HG02852 (cell line): Measurements from ENCODE around the gene ACO1.

ENCODE experiments used
- ATAC-seq: cut with Tn5 transposase; IDR thresholded peaks from one replicate; pipeline ENCODE4 v1.9.1; 2021; ENCODE audit warnings: mild to moderate bottlenecking, moderate library complexity; ENCODE audit not compliant: unreplicated experiment

ACO1 gene

DNA sequence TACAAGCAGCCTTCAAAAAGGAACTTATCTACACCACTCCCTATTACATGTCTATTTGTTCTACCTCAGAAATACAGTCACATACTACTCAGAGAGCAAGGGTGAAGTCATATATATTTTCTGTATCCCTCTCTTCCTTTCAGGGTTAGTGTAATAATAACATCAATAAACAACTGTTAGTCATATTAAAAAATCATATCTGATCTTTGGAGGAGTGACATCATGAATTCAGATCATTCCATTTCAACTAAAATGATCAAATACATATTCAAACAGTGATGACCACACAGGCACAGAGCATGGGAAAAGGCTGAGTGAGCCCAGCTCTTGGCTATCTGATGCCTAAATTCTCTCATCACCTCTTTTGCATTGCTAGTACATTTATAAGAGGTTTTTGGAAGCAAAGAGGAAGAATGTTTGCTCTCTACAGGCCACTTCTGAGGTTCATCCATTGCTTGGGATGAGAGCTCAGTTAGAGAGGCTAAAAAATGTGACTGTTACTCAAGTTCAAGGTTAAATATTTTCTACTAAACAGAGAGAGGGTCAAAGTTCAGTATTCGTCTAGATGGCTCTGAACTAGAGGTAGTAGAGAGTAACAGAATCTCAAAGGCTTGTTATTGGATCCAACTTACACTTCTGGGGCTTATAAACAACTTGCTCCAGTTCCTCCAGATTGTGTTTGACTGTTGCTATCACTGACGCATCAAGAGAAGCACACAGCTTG, 102.6 kb downstream of the ACO1 start:
- no peak for ATAC-seq

DNA sequence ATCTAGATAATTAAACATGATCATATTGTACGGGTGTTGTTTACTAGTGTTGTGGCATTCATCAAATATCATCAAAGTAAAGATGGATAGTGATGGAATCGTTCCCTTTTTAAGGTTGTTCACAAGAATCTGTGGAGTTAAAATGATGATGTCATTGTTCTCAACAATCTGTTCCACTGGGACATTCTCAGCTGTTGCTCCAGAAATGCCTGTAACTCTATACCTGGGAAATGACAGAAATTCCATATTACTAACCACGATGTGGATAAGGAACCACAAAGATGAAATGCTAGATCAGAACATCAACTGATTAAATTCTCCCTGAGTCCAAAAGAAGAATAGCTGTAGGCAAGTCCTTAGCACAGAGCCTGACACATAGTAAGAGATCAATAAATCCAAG, 103.5 kb downstream of the ACO1 start:
- no peak for ATAC-seq

DNA sequence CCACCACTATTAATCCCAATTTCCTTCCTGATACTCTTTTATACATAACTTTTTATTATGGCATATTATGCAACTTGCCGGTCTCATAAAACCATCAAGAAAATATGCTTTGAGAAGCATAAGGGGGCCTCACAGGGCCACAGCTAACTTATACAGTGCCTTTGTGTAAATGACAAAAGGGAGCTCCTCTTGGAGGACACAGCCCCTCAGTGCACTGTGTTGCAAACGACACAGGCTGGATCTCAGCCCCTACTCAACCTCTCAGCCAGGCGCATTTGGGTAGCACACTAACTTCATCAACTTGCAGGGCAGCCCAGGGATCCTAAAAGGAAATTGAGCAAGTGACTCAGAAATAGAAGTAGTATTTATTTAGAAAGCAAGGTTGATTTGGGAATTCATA, 106.2 kb downstream of the ACO1 start:
- no peak for ATAC-seq

DNA sequence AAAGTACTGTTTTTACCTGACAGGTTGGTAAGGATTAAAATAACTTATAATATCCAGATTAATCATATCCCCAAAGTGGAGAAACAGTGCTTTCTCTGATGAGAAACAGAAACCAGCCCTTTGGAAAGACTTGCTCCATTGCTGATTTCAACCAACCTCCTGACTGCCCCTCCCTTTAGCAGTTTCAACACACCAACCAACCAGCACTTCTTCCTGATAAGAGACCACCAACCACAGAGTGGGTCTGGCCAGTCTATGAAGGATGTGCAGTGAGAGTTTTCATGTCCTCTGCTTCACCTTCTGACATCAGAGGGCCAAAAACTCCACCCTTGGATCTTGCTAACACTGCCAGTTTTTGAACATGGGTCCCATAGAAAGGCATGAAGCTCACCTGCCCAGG, 113.5 kb downstream of the ACO1 start:
- no peak for ATAC-seq

DNA sequence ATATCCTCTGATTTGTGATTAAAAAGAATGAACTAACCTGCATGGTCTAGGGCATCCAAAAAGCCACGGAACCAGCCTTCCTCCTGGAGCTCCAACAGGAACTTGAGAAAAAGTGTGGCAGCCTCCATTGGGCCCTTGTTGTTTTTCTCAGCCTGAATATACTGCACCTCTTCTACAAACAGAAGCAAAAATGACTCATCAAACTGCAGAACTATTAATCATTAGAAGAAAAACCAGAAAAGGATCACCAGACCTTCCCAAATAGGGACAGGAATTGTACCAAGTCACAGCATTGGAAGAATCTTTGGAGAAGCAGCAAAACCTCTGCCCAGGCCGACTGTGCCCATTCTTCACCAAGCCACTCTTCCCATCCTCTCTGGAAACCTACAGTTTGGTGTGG, 116.3 kb downstream of the ACO1 start:
- no peak for ATAC-seq

DNA sequence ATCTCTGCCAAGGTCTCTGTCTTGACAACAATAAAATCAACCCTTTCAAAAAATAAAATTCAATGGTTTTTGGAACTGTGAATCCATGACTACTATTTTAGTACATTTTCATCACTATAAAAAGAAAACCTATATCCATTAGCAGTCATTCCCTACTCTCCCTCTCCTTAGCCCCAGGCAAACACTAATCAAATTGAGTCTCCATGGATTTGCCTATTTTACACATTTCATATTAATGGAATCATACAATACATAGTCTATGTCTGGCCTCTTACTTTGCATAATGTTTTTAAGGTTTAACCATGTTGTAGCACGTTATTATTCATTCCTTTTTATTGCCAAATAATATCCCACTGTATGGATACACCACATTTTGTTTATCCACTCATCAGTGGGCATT, 117.4 kb downstream of the ACO1 start:
- ATAC-seq = no peak

DNA sequence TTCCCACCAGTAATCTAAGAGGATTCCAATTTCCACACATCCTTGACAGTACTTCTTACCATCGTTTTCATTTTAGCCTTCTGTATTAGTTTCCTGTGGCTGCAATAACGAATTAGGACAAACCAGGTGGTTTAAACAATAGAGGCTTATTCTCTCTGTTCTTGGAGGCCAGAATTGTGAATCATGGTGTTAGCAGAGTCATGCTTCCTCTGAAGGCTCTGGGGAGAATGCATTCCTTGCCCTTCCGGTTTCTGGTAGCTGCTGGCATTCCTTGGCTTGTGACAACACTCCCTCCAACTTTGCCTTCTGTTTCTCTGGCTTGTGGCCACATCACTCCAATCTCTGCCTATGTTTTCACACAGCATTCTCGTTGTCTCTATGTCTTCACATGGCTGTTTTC, 118.0 kb downstream of the ACO1 start:
- ATAC-seq = no peak

DNA sequence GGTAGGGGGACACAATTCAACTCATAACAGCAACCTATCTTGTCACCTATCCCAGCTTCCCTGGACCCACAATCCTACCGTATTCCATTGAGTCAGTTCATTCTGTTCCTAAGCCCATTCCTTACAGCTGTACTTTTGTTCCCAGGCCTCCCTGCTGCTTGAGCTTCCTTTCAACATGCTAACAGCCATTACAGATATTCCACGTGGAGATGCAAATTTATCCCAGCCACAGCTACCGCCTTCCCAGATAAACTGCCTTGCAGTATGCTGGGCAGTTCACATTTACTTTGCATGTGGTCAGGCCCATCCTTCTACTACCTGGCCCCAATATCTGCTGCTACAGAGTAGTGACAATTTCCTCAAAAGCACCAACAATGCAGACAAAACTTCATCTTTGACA, 118.6 kb downstream of the ACO1 start:
- no peak for ATAC-seq
